DND-41 (cell line): ENCODE results near the gene TSEN15.

Experiments
- CTCF ChIP-seq: IDR thresholded peaks from 2 replicates; pipeline ENCODE4 v1.5.1; 2012; ENCODE audit warnings: borderline replicate concordance, low read length, moderate library complexity, mild to moderate bottlenecking; ENCODE audit not compliant: poor library complexity, severe bottlenecking; ENCODE audit errors: extremely low read depth
- EZH2 ChIP-seq: IDR thresholded peaks from 3 replicates; pipeline ENCODE4 v1.6.1; 2012; ENCODE audit warnings: borderline replicate concordance, low read depth, mild to moderate bottlenecking, moderate library complexity, low read length, inconsistent platforms; ENCODE audit not compliant: severe bottlenecking

- TF ChIP-seq CTCF (no peak), EZH2 (no peak)
These were observed 6.7 kb upstream of the TSEN15 start for GRCh38 chr1:184044603-184045376.
